GM19463 (cell line): ENCODE data around the gene ABHD14A.

Experiments used
- ATAC-seq: cut with Tn5 transposase; IDR thresholded peaks from one replicate; pipeline ENCODE4 v1.9.1; 2021; ENCODE audit warnings: mild to moderate bottlenecking, moderate library complexity; ENCODE audit not compliant: unreplicated experiment

ABHD14A gene

DNA sequence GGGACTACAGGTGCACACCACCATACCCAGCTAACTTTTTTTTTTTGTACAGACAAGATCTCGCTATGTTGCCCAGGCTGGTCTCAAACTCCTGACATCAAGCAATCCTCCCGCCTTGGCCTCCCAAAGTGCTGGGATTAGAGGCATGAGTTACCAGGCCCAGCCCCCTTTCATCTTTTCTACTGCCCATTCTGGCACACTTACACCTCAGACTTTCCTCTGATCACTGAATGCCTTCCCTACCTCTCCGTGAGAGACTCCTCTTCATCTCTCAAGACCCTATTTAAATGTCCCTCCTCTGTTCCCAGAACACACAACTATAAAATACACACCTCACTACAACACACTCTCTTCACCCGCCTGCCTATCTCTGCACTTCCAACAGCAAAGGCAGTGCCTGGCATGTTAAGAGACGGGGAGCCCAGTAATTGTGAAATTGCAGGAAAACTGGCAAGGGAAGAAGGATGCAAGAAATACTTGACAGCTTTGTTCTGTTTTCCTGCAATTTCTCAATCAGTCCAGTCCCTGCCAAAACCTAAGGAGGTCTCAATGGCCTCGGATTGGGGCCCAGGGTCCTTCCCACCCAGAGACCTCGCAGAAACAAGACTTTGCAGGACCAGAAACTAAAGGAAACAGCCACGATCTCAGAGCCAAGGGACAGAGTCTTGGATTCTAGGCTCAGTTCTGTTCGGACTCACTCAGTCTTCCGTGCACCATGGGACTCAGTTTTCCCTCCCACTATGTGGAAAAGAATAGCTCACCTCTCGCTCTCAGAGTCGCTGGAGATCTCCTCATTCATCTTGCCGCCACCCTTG lies 34.0 kb upstream of the ABHD14A start:
- ATAC-seq = no peak

DNA sequence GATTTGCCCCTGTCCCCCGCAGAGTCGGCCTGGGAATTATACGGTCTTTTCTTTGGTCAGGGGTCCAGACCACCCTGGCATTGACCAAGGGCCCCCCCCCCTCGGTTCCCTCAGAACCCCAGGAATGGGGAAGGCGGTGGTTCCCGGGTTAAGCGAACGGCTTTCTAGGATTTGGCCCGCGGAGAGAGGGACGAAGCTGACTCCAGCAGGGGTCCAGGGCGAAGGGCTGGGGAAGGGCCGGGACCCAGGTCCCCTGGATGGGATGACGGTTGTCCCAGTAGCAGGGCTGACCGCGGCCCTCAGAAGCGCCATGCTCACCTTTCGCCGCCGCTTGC lies 33.4 kb upstream of the ABHD14A start:
- ATAC-seq = no peak

DNA sequence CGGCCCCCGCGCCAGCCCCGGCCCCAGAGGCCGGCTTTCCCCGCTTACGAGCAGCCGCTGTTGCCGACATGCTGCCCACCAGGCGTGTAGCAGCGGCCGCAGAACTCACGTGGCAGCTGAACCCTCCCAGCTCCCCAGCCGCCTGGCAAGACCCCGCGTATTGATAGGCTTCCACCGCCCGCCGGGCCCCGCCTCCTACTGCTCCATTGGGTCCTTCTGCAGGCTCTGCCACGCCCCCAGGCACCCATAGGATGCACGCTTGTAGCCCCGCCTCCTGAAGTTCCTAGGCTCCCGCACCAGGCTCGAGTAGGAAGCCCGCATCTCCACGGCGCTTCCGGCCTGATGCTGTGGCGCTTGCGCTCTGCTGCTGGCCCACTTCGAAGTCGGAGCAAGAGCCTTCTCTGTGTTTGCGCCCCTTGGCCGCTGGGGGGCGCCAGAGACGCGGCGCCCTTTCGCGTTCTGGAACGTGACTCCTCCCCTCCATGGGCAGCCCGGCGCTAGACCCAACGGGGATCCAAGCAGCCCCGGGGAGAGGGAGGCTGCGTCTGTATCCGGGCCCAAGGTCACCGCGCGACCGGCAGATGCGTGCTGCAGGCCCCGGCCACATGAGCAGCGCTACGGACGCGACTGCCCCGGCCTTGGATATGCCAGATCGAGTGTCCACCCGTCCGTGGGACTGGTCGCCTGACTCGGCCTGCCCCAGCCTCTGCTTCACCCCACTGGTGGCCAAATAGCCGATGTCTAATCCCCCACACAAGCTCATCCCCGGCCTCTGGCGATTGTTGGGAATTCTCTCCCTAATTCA lies 32.9 kb upstream of the ABHD14A start, which contains the start of the genes PARP3 and RRP9:
PARP3 (plus strand) TSS at position 566 of the 805 bp plus-strand sequence. CDS start 993 bp downstream, outside the sequence.
RRP9 (minus strand) TSS at position 107 of the 805 bp plus-strand sequence; CDS start at position 70, 37 bp downstream.
- peak; percentile 91 for ATAC-seq

DNA sequence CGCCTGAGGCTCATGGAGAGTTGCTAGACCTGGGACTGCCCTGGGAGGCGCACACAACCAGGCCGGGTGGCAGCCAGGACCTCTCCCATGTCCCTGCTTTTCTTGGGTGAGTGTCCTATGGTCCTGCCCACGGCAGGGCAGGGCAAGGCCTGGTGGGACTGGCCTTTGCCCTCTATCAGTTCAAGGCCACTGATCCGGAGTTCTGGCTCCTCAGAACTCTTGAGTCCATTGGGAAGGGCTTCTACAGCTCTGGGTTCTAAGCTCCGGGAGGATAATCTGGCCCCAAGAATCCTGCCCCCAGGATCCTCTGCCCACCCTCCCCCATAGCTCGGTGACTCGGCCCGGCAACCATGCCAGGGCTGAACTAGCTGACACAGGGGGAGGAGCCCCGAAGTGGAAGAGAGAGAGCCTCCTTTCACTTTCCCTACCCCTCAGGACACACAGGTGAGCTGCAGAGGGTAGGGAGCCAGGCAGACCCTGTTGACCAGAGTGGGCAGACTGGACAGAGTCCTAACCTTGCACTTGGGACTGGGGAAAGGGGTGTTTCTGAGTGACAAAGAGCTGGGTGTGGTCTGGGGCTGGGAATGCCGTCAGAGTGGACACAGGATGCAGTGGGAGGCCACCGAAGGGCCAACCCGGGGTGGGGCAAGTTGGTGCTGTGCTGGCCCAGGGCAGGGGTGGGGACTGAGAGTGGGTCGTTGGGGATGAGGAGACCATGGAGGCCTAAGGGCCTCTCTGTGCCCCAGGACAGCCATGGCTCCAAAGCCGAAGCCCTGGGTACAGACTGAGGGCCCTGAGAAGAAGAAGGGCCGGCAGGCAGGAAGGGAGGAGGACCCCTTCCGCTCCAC lies 32.0 kb upstream of the ABHD14A start:
- peak; percentile 22 for ATAC-seq

DNA sequence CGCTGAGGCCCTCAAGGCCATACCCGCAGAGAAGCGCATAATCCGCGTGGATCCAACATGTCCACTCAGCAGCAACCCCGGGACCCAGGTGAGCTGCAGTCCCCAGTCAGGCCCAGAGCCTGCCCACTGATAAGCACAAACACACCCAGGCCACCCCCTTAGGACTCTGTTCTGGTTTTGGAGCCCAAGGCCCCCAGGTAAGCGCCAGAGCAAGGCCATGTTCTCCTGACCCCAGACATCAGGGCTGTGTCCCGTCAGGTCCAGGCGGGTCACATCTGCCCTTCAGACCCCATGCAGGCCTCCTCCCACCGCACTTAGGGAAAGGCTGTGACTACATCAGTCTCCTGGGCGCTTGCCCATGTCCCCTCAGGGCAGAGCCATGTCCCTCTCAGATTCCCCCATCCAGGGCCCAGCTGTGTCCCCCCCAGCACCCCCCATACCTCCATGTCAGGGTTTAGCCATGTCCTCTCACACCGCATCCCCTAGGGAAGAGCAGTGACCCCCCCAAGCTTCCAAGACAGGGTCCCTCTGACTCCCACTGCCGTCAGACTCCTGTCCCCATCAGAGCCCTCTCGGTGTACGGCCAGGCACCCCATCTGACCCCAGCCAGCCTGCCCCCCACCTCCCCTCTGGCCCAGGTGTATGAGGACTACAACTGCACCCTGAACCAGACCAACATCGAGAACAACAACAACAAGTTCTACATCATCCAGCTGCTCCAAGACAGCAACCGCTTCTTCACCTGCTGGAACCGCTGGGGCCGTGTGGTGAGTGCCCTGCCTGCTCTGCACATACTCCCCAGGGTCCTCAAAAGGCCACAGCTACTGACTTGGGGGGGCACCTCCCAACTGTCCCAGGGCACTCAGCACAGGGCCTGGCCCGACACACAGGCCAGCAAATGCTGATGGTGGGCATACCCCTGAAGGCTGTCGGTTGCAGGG lies 31.1 kb upstream of the ABHD14A start:
- no peak for ATAC-seq

DNA sequence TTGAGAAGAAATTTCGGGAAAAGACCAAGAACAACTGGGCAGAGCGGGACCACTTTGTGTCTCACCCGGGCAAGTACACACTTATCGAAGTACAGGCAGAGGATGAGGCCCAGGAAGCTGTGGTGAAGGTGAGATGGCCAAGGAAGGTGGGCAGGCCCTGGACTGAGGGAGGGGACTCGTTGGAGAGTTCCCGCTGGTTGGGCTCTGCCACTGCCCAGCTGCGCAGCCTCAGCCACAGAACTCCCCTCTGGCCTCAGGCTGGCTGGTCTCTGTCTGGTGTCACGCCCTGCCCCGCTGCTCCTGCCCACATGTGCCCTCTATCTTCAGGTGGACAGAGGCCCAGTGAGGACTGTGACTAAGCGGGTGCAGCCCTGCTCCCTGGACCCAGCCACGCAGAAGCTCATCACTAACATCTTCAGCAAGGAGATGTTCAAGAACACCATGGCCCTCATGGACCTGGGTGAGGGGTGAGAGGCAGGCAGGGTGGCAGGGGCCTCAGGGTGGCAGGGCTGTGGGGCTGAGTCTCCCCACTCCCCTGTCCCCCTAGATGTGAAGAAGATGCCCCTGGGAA lies 30.3 kb upstream of the ABHD14A start:
- no peak for ATAC-seq

DNA sequence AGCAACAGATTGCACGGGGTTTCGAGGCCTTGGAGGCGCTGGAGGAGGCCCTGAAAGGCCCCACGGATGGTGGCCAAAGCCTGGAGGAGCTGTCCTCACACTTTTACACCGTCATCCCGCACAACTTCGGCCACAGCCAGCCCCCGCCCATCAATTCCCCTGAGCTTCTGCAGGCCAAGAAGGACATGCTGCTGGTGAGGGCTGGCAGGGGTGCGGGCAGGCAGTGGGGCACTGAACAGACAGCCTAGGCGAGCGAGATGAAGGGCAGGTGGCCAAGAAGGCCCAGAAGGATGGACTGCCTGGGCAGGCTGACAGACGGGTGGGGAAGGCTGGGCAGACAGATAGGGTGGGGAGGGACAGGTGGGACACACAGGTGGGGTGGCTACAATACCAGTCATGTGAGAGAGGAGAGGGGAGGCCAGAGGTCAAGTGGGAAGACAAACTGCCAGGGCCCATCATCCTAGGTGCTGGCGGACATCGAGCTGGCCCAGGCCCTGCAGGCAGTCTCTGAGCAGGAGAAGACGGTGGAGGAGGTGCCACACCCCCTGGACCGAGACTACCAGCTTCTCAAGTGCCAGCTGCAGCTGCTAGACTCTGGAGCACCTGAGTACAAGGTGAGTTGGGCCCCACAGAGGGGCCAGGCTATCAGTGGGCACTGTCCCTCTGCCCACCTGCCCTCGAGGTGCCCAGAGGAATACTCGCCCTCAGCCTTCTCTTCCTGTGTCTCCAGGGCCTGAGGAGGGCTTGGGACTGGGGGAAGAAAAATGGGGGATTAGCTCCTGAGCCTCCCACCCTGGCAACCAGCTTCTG lies 29.6 kb upstream of the ABHD14A start:
- ATAC-seq = no peak

DNA sequence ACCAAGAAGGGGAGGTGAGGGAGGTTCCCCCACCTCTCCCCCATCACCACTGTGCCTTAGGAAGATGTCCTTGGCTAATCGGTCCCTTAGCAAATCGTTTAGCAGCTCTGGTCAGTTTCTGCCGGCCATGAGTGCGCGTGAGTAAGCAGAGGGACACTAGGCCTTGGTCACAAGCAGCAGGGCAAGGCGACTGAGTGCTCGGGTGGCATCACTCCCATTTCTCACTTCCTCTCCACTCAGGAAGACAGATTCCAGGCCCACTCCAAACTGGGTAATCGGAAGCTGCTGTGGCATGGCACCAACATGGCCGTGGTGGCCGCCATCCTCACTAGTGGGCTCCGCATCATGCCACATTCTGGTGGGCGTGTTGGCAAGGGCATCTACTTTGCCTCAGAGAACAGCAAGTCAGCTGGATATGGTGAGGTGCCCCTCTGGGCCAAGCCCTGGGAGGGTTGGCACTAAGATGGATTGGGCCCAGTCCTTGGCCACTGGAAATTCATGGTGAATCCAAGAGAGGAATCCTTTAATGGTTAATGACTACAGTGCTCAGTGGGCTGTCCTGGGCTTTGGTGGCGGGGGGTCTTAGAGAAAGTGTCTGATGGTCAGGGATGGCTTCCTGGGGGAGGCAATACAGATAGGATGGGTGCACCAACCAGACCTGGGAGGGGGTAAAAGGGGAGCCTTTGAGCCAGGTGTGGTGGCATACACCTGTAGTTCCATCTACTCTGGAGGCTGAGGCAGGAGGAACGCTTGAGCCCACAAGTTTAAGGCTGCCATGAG lies 28.7 kb upstream of the ABHD14A start:
- no peak for ATAC-seq

DNA sequence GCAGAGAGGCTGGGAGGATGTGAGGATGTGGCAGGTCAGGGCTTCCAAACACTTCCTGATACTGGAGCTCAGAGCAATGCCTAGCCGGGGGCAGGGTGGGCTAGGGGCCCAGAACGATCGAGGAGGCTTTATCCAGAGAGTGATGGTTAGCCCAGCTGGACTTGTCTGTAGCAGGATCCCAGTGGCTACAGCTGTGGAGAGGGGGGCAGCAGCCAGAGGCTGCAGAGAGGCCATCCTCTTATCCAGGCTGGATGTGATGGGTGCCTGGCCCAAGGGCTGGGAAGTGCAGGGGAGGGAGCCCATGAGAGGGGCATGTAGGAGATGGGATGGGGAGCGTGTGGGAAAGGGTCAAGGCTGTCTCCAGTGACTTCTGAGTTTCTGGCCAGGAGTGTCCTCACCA lies 28.1 kb upstream of the ABHD14A start:
- ATAC-seq = no peak

DNA sequence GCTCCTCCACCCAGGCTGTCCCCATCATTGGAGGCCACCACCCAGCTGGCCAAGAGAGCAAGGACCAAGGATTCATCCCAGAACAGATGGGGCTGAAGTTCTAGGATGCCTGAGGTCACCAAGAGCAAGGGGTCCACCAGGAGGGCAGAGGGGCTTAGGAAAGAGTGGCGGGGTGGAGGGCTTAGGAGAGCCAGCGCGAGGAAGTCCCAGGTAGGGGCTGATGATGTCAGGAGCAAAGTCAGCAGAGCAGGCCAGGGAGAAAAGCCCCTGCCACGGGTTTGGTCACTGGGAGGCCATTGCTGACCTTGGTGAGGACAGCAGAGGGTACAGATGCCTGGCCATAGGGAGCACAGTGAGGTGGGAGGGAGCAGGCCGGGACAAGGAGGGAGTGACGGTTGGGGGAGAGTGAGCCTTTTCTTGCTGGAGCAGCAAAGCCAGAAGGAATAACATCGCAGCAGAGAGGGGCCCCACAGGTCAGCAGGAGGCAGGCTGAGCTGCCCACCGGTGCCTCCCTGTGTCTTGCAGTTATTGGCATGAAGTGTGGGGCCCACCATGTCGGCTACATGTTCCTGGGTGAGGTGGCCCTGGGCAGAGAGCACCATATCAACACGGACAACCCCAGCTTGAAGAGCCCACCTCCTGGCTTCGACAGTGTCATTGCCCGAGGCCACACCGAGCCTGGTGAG lies 27.5 kb upstream of the ABHD14A start:
- no peak for ATAC-seq

DNA sequence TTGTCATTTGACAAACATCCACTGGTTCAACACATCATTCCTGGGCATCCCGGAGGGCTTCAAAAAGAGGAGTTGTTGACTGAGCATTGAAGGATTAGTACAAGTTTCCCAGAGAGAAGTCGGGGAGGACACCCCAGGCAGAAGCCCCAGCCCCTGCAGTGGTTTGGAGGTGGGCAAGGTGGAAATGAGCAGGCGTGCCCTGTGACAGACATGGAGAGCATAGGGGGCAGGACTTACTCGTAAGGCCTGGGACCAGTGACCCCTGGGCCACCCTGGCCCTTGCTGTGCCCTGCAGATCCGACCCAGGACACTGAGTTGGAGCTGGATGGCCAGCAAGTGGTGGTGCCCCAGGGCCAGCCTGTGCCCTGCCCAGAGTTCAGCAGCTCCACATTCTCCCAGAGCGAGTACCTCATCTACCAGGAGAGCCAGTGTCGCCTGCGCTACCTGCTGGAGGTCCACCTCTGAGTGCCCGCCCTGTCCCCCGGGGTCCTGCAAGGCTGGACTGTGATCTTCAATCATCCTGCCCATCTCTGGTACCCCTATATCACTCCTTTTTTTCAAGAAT lies 26.8 kb upstream of the ABHD14A start:
- ATAC-seq = no peak

DNA sequence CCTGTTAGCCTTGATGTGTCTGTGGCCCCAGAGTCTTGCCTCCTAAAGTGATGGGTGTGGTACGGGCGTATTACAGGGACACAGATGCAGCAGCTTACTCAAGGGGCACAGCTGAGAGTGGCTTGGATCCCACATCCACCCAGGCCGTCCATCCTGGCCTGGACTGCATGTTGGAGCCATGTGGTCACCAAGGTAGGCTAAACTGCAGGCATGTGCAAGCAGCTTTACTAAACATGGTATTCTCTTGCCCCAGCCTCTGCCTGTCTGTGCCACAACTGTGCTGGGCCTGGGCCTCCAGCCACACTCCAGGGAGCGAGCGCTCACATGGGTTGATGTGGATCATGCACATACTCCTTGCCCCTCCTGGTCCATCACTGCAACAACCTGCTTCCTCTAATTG lies 25.7 kb upstream of the ABHD14A start:
- ATAC-seq = no peak

DNA sequence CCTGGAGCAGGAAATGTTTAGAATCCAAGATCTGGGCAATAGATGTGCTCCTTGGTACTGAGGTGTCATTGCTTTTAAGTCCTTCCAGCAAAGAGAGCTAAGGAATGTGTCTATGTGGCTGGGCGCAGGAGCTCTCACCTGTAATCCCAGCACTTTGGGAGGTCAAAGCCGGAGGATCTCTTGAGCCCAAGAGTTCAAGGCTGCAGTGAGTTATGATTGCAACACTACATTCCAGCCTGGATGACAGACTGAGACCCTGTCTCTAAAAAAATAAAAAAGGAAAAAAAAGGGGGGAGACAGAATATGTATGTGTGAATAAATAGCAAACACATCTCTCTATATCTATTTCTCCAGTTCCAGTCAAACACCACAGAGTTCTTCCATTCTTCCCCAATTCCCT lies 24.0 kb upstream of the ABHD14A start:
- no peak for ATAC-seq

DNA sequence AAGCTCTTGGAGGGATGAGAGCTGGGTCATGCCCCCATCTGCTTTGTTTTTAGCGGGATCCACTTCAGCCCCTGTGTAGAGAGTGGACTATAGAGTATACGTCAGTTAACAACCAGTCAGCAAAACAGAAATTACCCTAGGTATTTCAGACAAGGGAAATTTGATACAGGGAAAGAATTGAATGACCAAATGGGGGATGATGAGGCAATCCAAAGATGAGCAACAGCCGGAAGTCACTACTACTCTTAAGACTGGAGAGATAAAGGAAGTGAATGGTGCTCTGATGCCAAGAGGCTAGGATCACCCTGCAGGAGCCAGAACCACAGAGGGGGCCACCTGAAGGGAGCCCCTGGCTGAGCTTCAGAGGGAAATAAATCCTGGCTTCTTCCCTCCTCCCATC lies 21.4 kb upstream of the ABHD14A start:
- no peak for ATAC-seq

DNA sequence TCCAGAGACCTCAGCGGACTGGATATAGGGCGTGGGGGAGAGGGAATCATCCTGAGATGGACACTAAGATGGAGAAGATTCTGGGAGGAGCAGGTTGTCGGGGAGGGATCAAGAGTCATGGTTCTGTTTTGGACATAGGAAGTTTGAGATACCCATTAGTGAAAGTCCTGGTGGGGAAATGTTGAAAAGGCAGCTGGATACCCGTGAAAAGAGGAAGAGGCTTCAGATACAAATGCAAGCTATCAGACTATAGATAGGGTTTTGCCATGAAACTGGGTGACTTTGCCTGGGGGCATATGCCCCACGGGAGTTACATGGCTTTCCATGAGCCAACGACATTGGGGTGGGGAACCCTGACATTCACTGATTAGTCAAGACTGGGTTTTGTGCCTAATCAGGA lies 20.8 kb upstream of the ABHD14A start:
- ATAC-seq = no peak

DNA sequence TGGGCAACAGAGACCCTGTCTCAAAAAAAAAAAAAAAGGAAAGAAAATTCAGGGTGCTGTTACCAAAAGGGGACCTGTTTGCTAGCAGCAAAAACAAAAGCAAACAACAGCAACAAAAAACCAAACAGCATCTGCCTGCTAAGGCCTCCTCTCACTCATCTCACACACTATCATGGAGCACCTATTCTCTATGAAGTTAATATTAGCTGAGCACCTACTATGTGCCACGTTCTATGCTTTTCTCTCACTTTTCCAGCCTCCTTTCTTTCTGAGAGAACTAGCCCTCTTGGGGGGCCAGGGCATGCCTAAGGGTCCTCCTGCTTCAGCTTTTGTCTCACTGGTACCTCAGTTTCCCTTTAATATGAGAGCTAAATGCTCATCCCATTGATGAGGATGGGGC lies 20.2 kb upstream of the ABHD14A start:
- no peak for ATAC-seq

DNA sequence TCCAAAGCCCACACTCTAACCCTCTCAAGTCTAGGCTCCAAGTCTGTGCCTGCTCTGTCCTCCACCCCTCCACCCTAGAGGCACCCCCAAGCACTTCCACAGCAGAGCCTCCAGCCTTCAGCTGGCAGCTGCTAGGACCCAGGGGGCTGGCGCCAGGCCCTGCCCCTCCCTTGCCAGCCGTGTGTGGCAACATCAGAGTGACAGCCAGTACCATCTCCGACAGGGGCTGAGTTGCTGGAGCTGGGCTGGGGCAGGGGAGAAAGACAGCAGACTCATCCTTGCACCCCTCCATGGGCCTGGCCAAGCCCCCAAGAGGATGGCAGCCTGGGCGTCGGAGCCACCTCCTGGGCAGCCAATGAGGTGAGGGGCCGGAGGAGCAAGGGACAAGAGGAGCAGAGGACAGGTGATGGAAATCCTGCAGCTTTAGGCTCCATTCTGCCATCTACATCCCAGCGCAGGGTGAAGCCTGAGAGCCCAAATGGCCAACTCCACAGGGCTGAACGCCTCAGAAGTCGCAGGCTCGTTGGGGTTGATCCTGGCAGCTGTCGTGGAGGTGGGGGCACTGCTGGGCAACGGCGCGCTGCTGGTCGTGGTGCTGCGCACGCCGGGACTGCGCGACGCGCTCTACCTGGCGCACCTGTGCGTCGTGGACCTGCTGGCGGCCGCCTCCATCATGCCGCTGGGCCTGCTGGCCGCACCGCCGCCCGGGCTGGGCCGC lies 19.5 kb upstream of the ABHD14A start, which contains the start of gene GPR62:
GPR62 (plus strand) TSS at position 207 of the 718 bp plus-strand sequence; CDS start at position 479, 272 bp downstream.
- ATAC-seq = no peak
